K562 (cell line): ENCODE results near the gene PEX6. TPM values are rescaled to one million over a fixed set of nuclear protein-coding genes. Genes with fewer than 3 reads are reported as not detected.

Experiments
- ARID2 ChIP-seq: fragments of 450-650 bp; IDR thresholded peaks from 2 replicates; pipeline ENCODE4 v1.6.1; 2017; ENCODE audit warnings: antibody characterized with exemption, mild to moderate bottlenecking
- KDM5B ChIP-seq: fragments of 200-600 bp; sonication (generic); IDR thresholded peaks from 2 replicates; pipeline ENCODE4 v1.6.1; 2012; ENCODE audit warnings: low read depth, mild to moderate bottlenecking, moderate library complexity, low read length, control low read depth, inconsistent platforms; ENCODE audit not compliant: insufficient replicate concordance
- NFIC ChIP-seq: fragments of 450-650 bp; IDR thresholded peaks from 2 replicates; pipeline ENCODE4 v1.6.1; 2017; ENCODE audit warnings: mild to moderate bottlenecking, inconsistent platforms
- POLR2H ChIP-seq: IDR thresholded peaks from 2 replicates; pipeline ENCODE4 v1.6.1; 2016; ENCODE audit warnings: missing genetic modification characterization, low read depth, mild to moderate bottlenecking, control low read depth, missing compliant biosample characterization, moderate library complexity
- PTBP1 ChIP-seq: fragments of 200-400 bp; formaldehyde crosslinking; IDR thresholded peaks from 2 replicates; pipeline ENCODE4 v1.6.1; 2017; ENCODE audit warnings: low read depth, low read length
- RBM25 ChIP-seq: fragments of 200-400 bp; formaldehyde crosslinking; IDR thresholded peaks from 2 replicates; pipeline ENCODE4 v1.6.1; 2018; ENCODE audit warnings: low read length, low read depth, moderate library complexity; ENCODE audit not compliant: severe bottlenecking
- SIN3A ChIP-seq, 2 experiments: fragments of 150-350 bp in 1 of 2; IDR thresholded peaks; 2 replicates each; pipeline ENCODE4 v1.6.1; 2011 to 2016; ENCODE audit warnings: borderline replicate concordance in 2 of 2, low read depth in 2 of 2, low read length in 2 of 2, mild to moderate bottlenecking in 2 of 2, moderate library complexity in 2 of 2; ENCODE audit not compliant: control insufficient read depth in 1 of 2
- ZBTB1 ChIP-seq: sonication (generic); formaldehyde crosslinking; IDR thresholded peaks from 2 replicates; pipeline ENCODE4 v1.8.1; 2023; ENCODE audit warnings: missing genetic modification reagents, low read depth, mild to moderate bottlenecking, borderline replicate concordance
- ZNF197 ChIP-seq: fragments of 200-800 bp; sonication (Bioruptor generic); IDR thresholded peaks from 2 replicates; pipeline ENCODE4 v1.6.1; 2016; ENCODE audit warnings: low read depth, missing genetic modification characterization, missing compliant biosample characterization
- ZNF253 ChIP-seq: fragments of 250-450 bp; sonication (Bioruptor Pico); conservative IDR thresholded peaks from 2 replicates; pipeline ENCODE4 v1.6.1; 2021; ENCODE audit warnings: mild to moderate bottlenecking
- polyA plus RNA-seq, 8 experiments: library from polyadenylated mRNA; depleted of rRNA in 4 of 8; stranded (reverse) in 5 of 8; unstranded in 3 of 8; fragments of >200 nt; fragmentation: Nextera tagmentation in 2 of 8; fragmentation: Illumina TruSeq in 1 of 8; extraction: Ambion mirVana in 2 of 8; extraction: Trizol in 1 of 8; gene quantifications; 2 replicates each; pipeline versions ENCODE4 v1.2.1 to v1.2.3, GENCODE V29; 2011 to 2014; ENCODE audit warnings: inconsistent platforms in 1 of 8, missing spikeins in 1 of 8
- total RNA-seq, 7 experiments: library from RNA; depleted of rRNA in 6 of 7; stranded (reverse); fragments of >200 nt in 6 of 7; fragmentation: Illumina TruSeq in 2 of 7; extraction: Trizol in 2 of 7; gene quantifications; 2 replicates each; pipeline versions ENCODE4 v1.2.1 to v1.2.3, GENCODE V29; 2011 to 2021; ENCODE audit warnings: low replicate concordance in 1 of 7
- TF ChIP-seq, protein P1 (sequence below), 2 experiments: fragments of 450-650 bp in 1 of 2; sonication (generic) in 1 of 2; formaldehyde crosslinking in 1 of 2; IDR thresholded peaks; 2 replicates each; pipeline versions ENCODE4 v1.7.1 to v1.9.0; 2016 to 2022; ENCODE audit warnings: inconsistent platforms in 1 of 2, mild to moderate bottlenecking in 1 of 2, missing genetic modification reagents in 1 of 2
- TF ChIP-seq, protein P2 (sequence below): sonication (generic); formaldehyde crosslinking; IDR thresholded peaks from 2 replicates; pipeline ENCODE4 v1.8.0; 2022; ENCODE audit warnings: mild to moderate bottlenecking, low read depth, missing genetic modification reagents
- TF ChIP-seq, protein P3 (sequence below): fragments of 450-650 bp; formaldehyde crosslinking; IDR thresholded peaks from 2 replicates; pipeline ENCODE4 v1.4.0; 2022; ENCODE audit warnings: missing genetic modification characterization

The PEX6 gene
- total and polyA plus RNA-seq, 9 of the 15 experiments (the other 6 are each of a cell fraction or from before 2014, with no cell fraction given): 0.17 to 20.8 (median 6.9) TPM

DNA sequence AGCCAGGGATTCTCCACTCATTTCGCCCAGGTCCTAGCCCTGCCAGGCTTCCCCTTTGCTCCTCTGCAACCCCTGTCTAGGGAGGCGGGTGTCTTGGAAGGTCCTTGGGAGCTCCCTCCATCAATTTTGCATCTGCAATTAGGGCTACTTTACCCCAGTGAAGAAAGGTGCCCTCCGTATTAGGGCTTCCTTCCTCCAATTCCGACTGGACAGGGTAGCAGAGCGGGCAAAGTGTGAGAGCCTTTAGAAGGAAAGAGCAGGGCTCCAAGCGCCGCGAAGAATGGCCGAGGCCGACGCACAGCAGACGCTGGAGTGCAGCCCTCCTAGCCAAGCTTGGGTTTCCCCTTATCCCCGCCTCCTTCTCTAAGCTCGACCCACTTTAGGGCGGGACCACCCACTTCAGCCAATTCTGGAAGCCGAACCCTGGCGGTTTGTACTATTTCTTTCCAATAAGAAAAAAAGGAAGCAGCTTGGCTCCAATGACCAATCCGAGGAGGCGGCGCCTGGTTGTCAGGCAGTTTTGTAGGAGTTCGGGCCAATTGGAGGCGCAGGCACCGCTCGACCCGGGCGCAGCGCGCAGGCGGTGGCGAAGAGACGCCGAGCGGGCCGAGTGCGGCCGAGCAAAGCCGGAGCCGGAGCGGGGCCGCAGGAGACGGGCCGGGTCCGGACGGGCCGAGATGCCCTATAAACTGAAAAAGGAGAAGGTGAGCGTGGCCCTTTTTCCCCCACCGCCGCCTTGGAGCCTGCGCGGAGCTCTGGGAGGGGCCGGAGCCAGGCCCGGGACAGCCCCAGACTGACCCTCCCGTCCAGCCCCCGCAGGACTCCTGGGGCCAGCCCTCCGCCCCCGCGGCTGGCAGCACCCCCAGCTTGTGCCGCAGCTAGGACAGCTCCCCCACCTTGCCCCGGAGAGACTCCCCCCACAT lies 5.3 kb upstream of the PEX6 start, which contains the start of gene PPP2R5D (continued):
- TF ChIP-seq, protein P1, sequence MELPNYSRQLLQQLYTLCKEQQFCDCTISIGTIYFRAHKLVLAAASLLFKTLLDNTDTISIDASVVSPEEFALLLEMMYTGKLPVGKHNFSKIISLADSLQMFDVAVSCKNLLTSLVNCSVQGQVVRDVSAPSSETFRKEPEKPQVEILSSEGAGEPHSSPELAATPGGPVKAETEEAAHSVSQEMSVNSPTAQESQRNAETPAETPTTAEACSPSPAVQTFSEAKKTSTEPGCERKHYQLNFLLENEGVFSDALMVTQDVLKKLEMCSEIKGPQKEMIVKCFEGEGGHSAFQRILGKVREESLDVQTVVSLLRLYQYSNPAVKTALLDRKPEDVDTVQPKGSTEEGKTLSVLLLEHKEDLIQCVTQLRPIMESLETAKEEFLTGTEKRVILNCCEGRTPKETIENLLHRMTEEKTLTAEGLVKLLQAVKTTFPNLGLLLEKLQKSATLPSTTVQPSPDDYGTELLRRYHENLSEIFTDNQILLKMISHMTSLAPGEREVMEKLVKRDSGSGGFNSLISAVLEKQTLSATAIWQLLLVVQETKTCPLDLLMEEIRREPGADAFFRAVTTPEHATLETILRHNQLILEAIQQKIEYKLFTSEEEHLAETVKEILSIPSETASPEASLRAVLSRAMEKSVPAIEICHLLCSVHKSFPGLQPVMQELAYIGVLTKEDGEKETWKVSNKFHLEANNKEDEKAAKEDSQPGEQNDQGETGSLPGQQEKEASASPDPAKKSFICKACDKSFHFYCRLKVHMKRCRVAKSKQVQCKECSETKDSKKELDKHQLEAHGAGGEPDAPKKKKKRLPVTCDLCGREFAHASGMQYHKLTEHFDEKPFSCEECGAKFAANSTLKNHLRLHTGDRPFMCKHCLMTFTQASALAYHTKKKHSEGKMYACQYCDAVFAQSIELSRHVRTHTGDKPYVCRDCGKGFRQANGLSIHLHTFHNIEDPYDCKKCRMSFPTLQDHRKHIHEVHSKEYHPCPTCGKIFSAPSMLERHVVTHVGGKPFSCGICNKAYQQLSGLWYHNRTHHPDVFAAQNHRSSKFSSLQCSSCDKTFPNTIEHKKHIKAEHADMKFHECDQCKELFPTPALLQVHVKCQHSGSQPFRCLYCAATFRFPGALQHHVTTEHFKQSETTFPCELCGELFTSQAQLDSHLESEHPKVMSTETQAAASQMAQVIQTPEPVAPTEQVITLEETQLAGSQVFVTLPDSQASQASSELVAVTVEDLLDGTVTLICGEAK (IDR thresholded peaks at IDR 0.05): 0 out of 2 replicates have a peak, but pooled peaks have one; percentile 12
- TF ChIP-seq, protein P1 (CRISPR knock-in tag; IDR thresholded peaks at IDR 0.05): no peak
- TF ChIP-seq ZNF197 (CRISPR knock-in tag) (no peak), ZBTB1 (peak; percentile 1; the same call in 1 of the 2 replicates), ARID2 (no peak), POLR2H (tag) (peak; percentile 79), RBM25 (peak; percentile 68), KDM5B (peak; percentile 96), NFIC (peak; percentile 20; the same call in 1 of the 2 replicates), PTBP1 (0 out of 2 replicates have a peak, but pooled peaks have one; percentile 12), ZNF253 (0 out of 2 replicates have a peak, but pooled peaks have one; percentile 19), SIN3A (IDR thresholded peaks at IDR 0.05; ENCODE audit: borderline replicate concordance in 2 of 2, control insufficient read depth in 1 of 2, low read depth in 2 of 2, low read length in 2 of 2) (no peak; a peak in 1 of 4 replicates)
- TF ChIP-seq, protein P2, sequence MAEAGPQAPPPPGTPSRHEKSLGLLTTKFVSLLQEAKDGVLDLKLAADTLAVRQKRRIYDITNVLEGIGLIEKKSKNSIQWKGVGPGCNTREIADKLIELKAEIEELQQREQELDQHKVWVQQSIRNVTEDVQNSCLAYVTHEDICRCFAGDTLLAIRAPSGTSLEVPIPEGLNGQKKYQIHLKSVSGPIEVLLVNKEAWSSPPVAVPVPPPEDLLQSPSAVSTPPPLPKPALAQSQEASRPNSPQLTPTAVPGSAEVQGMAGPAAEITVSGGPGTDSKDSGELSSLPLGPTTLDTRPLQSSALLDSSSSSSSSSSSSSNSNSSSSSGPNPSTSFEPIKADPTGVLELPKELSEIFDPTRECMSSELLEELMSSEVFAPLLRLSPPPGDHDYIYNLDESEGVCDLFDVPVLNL (CRISPR knock-in tag): peak; percentile 67; the same call in 1 of the 2 replicates
- TF ChIP-seq, protein P3, sequence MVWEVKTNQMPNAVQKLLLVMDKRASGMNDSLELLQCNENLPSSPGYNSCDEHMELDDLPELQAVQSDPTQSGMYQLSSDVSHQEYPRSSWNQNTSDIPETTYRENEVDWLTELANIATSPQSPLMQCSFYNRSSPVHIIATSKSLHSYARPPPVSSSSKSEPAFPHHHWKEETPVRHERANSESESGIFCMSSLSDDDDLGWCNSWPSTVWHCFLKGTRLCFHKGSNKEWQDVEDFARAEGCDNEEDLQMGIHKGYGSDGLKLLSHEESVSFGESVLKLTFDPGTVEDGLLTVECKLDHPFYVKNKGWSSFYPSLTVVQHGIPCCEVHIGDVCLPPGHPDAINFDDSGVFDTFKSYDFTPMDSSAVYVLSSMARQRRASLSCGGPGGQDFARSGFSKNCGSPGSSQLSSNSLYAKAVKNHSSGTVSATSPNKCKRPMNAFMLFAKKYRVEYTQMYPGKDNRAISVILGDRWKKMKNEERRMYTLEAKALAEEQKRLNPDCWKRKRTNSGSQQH: no peak
